Measurements from ENCODE around the gene TADA3. TPM values are rescaled to one million over a fixed set of nuclear protein-coding genes. Genes with fewer than 3 reads are reported as not detected.
"Not testable (repeated sequence)": the region's sequence is repeated elsewhere in the genome, so short reads cannot be mapped to it uniquely, and the experiment has no call there.

TADA3 gene
- total and polyA plus RNA-seq, 2 of the 4 experiments (the other 2 are of a cell fraction): 68.0 to 83.0 TPM

DNA sequence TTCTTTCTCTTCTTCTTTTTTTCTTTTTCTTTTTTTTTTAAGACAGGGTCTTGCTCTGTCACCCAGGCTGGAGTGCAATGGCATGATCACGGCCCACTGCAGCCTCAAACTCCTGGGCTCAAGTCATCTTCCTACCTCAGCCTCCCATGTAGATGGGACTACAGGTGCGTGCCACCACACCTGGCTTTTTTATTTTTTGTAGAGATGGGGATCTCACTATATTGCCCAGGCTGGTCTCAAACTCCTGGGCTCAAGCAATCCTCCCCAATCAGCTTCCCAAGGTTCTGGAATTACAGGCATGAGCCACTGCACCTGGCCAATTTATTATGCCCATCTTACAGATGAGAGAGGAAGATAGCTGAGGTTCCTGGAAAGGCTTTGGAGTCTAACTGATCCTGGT lies 21.3 kb downstream of the TADA3 start:
- H3K23ac ChIP-seq (ENCODE audit: low read depth, low read length); H3K9me3 ChIP-seq (ENCODE audit: control insufficient read depth, insufficient read depth, low read length); dilution Hi-C loops (cut with HindIII; ENCODE audit: low sequenced_read_pairs, unreplicated experiment); H2BK15ac ChIP-seq (ENCODE audit: low read depth, low read length); H4K91ac ChIP-seq (ENCODE audit: insufficient read depth, low read depth, low read length); H3K9ac ChIP-seq (ENCODE audit: low read depth, low read length); H2BK20ac ChIP-seq (ENCODE audit: low read depth, low read length); H4K20me1 ChIP-seq (ENCODE audit: insufficient read depth, low read length); CTCF ChIA-PET; in situ Hi-C loops (cut with MboI; ENCODE audit: low sequenced_read_pairs); H2BK120ac ChIP-seq (ENCODE audit: low read depth, low read length); H2AFZ ChIP-seq (replicated peaks; ENCODE audit: low read length, poor library complexity); H3K4ac ChIP-seq (ENCODE audit: low read depth, low read length); intact Hi-C loops (cut with micrococcal nuclease); H3K18ac ChIP-seq (ENCODE audit: low read depth, low read length); POLR2A ChIA-PET (ENCODE audit: unreplicated experiment); ATAC-seq (ENCODE audit: low read depth); H4K8ac ChIP-seq (ENCODE audit: low read depth in 2 of 2, low read length in 2 of 2); H3K14ac ChIP-seq (replicated peaks; ENCODE audit: low read depth, low read length); H3K27ac ChIP-seq (ENCODE audit: insufficient read depth, low read length); H2AK5ac ChIP-seq (ENCODE audit: low read depth, low read length); H2AK9ac ChIP-seq (replicated peaks; ENCODE audit: low read depth, low read length, poor library complexity); H3K56ac ChIP-seq (ENCODE audit: extremely low read depth, insufficient read depth, low read length); H2BK5ac ChIP-seq (ENCODE audit: low read depth, low read length, poor library complexity, severe bottlenecking); H4K5ac ChIP-seq (ENCODE audit: low read depth, low read length); H3K4me2 ChIP-seq (ENCODE audit: low read depth, low read length); H3K36me3 ChIP-seq (ENCODE audit: control insufficient read depth, insufficient read depth, low read length); BruUV-seq (replicated peaks); H3K4me3 ChIP-seq (ENCODE audit: insufficient read depth, low read depth, low read length); DNase-seq; H3K27me3 ChIP-seq (ENCODE audit: control insufficient read depth, insufficient read depth, low read length): not testable (repeated sequence)
- WGBS, 2 experiments (ENCODE audit: extremely low coverage in 2 of 2, insufficient read length in 1 of 2): no CpG with 5 or more reads among the region's 2 CpGs
- Histone ChIP-seq H3K79me1 (ENCODE audit: low read depth in 1 of 2, low read length in 2 of 2) (peaks cover 16 to 37% of the 10 kb centered on the region in 2 experiments; a peak in 3 of 4 replicates), H3K4me1 (ENCODE audit: control insufficient read depth, insufficient read depth, low read length) (peaks cover 27% of the 10 kb centered on the region), H3K9me1 (ENCODE audit: insufficient read depth, low read length) (peaks cover 20% of the 10 kb centered on the region)

Data from IMR-90 (cell line).